GM19023 (cell line): ENCODE measurements around the gene IPO4.
A peak's percentile ranks its signal among the peaks of the same experiment; 100 is the strongest.

ENCODE experiments used
- ATAC-seq: cut with Tn5 transposase; IDR thresholded peaks from one replicate; pipeline ENCODE4 v1.9.1; 2021; ENCODE audit warnings: mild to moderate bottlenecking, moderate library complexity; ENCODE audit not compliant: unreplicated experiment

The IPO4 gene

DNA sequence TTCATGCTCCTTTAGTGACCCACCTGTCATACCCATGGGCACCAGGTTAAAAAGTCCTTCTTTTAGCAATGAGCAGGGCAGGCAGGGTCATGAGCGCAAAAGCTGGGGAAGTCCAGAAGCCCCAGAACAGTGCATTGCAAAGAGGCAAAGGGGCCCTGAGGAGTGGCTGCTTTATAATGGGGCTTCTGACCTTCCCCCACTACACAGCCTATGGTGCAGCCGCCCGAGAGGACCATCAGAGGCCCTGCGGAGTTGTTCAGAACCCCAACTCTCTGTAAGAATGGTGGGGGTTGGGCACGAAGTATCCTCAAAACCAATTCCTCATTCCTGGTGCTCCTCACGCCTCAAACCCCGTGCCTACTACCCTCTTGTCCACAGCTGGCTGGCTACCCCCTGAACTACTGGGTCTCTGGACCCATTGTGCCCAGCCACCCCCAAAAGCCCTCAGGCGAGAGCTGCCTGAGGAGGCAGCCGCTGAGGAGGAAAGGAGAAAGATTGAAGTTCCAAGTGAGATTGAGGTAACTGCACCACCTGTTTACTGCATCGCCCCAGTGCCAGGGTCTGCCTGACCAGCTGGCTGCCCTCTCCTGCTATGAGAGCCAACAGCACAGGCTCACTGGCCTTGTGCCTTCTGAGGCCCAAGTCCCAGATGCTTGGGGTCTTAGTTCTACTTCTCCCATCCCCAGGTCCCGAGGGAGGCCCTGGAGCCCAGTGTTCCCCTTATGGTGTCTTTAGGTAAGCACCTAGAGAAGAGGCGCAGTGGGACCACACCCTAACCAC, 10.0 kb downstream of the IPO4 start:
- no peak for ATAC-seq

DNA sequence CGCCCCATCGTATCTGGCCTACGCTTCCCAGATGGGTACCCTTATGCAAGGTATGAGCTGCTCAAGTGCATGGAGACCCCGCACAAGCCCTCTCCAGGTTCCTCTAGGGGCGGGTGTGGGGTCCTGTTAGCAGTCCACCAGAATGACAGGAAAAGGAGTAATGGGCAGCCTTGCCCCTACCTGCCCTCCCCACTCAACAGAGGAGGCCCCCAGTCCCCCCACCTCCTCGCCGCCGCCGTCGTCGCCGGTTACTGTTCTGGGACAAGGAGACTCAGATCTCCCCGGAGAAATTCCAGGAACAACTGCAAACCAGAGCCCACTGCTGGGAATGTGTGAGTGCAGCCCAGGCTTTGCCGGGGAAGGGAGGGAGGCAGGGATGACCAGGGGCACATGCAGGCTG, 10.7 kb downstream of the IPO4 start:
- no peak for ATAC-seq

DNA sequence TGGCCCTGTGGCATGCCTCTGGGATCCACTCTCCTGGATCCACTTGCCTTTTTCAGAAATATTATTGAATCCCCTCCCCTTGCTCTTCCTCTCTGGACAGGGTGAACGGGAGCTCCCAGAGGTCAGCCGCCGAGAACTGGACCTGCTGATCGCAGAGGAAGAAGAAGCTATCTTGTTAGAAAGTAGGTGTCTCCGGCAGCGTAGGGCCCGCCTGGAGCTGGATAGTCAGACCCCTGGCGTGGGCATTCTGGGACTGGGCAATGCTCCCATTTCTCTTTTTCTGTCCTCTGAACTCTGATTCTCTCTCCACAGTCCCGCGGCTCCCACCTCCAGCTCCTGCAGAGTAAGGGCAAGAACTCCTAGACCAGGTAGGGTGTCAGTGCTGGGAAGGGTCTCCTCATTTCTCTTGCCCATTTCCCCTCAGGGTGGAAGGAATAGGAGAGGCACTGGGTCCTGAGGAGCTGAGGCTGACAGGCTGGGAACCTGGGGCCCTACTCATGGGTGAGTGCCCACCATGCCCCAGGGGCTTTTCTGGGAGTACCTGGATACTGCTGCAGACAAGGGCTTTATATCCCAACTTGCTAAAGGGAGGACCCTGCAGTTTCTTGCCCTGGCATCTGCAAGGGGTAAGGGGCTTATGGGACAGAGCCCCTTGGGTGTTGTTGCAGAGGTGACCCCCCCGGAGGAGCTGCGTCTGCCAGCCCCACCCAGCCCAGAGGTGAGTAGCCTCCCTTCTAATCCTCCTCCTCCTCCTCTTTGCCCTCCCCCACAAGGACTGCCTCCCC, 11.4 kb downstream of the IPO4 start:
- ATAC-seq: no peak

DNA sequence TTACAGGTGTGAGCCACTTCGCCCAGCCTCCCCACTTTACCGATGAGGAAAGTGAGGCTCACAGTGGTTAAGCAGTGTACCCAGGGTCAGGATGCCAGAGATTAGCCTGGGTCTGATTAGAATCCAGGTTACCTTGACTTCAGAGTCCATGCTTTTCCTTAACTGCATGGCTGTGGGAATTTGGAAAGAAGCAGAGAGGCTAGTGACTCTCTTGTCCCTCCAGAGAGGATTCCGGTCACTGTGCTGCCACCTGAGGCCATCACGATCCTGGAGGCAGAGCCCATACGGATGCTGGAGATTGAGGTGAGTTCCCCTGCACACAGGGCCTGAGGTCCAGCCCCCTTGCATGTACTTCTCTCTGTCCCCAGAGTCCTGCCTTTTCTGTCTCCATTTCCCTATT, 12.0 kb downstream of the IPO4 start:
- no peak for ATAC-seq

DNA sequence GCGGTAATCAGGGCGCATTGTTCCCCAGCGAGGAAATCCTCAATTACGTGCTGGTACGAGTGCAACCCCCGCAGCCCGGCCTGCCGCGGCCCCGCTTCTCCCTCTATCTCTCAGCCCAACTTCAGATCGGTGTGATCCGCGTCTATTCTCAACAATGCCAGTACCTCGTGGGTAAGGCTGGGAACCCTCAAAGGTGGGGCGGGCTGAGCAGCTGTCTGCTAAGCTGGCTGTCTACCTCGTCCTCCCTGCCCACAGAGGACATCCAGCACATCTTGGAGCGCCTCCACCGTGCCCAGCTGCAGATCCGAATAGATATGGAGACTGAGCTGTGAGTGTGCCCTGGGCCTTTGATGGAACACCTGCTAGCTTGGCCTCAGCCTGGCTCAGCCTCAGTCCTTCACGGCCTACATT, 15.7 kb downstream of the IPO4 start:
- no peak for ATAC-seq

DNA sequence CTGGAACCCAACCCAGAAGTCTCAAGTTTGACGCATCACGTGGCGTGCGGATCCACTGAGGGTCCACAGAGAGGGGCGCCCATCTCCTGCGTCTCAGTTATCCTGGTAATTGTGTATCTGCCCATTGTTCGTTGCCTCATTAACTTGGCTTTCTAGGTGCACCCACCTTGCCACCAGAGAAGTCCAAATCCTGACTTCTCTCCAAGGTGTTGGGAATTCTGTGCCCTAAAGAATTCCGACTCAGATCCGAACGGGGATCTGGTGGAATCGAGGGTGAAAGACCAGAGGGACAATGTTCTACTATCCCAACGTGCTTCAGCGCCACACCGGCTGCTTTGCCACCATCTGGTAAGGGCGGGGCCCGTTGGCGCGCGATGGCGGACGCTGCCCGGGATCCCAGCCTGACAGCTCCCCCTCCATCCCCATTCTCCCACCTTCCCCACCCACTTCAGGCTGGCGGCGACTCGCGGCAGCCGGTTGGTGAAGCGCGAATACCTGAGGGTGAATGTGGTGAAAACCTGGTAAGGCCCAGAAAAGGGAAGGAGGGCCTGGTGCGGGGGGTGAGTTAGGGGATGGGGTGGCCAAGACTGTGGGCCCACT, 16.3 kb downstream of the IPO4 start:
- no peak for ATAC-seq

DNA sequence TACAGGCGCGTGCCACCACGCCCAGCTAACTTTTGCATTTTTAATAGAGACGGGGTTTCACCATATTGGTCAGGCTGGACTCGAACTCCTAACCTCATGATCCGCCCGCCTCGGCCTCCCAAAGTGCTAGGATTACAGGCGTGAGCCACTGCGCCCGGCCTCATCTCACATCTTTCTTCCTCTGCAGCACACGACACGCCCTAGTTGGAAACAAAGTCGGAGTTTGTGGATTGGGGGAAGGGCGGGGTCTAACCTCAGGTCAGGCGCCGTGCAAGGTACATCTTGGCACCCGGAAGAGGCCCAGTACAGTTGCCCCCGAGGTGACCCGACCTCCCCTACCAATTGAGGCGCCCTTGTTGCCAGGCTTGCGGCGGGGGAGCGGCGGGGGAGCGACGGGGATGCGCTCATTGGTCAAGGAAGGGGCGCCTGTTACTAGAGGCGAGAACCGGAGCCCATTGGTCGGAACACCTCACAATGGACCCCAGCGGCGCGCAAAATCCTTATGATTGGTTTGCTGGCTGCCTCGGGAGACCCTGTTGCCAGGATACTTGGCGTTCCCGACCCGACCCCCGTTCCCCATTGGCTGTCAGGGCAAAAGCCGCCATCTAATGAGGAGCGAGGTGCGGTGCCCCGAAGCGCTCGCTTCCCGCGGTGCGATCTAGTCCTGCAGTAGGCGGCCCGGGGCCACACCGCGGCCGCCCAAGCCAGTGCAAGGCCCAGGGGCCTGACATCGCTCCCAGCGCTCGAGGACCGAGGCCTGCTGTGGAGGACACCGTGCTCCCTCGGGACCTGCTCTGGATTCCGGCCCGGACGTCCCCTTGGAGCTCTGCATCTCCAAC, 17.0 kb downstream of the IPO4 start, which contains the start of gene REC8:
REC8 (plus strand) TSS at position 659 of the 839 bp plus-strand sequence. CDS start 473 bp downstream, outside the sequence.
- ATAC-seq: peak; percentile 83

DNA sequence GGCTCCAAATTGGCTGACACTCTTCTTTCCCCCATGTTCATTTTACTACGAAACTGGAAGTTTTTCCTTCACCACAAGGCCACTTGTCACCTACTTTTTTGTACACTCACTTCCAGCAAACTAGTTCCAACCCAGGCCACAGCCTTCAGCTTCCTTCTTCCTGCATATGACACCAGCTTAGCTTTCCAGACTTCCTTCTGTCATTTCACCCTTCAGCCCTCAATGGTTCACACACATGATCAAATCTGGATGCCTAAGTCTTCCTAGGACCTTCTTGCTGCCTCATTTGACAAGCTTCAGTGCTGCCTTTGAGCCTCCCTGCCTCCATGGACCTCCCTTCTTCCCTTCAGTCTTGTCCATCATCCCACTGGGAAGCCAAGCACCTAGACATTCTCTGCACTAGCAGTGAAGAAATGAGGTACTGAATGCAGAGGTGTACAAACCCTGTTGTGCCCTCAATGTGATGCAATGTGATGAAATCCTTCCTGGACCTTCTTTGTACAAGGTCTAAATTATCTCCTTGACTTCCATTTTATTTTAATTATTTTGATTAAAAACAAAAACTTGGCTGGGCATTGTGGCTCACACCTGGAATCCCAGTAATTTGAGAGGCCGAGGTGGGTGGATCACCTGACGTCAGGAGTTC, 21.0 kb downstream of the IPO4 start:
- ATAC-seq: no peak

DNA sequence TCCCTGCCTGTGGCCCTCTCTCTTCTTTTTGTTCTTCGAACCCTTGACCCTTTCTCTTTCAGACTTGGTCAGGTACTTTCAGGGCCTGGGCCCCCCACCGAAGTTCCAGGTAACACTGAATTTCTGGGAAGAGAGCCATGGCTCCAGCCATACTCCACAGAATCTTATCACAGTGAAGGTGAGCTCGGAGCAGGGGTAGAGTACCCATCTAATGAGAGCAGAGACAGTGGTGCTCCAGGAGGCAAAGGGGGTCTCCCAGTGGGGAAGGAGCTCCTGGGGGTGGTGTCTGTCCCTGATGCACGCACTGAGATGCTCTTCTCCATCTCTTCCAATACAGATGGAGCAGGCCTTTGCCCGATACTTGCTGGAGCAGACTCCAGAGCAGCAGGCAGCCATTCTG, 22.8 kb downstream of the IPO4 start:
- ATAC-seq: no peak

DNA sequence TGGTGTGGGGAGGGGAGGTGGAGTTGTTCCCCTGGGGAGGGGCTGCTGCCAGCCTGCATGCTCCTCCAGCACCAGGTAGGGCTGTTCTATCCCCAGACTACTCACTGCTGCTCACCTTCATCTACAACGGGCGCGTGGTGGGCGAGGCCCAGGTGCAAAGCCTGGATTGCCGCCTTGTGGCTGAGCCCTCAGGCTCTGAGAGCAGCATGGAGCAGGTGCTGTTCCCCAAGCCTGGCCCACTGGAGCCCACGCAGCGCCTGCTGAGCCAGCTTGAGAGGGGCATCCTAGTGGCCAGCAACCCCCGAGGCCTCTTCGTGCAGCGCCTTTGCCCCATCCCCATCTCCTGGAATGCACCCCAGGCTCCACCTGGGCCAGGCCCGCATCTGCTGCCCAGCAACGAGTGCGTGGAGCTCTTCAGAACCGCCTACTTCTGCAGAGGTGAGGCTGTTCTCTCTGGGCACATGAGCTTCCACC, 24.1 kb downstream of the IPO4 start:
- ATAC-seq: no peak

DNA sequence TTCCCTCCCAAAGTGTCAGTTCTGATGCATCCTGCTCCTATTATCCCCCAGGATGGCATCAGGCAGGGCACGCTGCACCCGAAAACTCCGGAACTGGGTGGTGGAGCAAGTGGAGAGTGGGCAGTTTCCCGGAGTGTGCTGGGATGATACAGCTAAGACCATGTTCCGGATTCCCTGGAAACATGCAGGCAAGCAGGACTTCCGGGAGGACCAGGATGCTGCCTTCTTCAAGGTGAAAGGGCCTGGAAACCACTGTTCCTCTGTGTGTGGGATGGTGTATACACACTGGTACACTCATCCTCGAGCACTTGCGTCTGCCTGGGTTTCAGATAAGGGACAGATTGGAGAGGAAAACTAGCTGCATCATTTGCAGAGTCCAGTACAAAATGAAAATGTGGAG, 26.5 kb downstream of the IPO4 start:
- ATAC-seq: no peak

DNA sequence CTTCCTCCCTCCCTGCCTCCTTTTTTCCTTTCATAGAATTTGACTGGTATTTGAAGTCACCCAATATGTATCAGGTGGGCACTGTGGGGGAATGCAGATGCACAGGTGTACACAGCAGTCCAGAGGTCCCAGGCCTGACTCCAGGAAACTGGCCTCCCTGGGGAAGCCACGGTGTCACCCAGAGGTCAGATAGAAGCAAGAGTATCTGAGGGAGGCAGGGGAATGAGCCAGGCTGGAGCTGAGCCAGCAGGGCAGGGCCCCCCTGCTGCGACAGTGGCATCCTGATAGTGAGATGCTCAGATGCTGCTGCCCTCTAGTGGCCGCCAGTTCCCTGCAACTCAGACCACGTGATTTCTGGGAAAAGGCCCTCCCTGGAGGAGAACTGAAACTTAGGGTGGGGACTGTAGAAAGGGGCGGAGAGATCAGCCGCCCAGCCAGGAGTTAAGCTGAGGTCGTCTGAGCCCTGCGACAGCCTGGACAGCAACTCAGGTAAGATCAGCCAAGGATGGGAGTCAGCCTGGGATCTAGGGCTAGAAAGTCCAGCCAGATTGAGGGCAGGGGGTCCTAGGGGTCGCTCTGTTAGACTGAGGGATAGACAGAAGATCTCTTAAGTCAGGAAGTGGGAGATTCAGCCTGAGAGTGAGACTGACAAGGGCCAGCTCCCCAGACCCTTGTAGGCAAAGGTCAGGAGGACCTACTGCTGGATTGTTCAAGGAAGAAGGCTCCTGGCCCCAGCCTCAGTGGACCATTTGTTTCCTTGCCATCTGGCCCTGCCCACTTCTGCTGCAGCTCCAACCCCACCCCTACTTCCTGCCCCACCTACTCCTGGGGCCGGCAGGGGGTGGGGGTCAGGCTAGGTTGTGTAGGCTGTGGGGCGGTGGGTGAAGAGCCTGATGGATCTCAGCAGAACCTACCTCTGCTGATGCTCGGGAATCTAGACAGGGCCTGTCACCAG, 27.5 kb downstream of the IPO4 start, which contains the start of gene IRF9:
IRF9 (plus strand) TSS at position 416 of the 955 bp plus-strand sequence. CDS start 880 bp downstream, outside the sequence.
- peak; percentile 83 for ATAC-seq

DNA sequence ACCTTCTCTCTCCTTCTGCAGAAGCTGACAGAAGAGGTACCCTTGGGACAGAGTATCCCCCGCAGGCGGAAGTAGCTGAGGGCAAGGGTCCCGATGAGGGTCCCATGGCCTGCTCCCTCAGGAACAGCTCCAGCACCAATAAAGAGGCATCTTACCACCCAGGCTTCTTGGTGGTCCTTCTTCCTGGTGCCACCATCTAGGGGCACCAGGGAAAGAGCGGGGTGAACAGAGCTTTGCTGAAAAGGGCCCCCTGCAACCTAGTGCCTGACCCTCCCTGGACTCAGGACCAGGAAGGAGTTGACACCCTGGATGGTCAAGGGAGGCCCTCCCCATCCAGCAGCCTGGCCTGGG, 28.1 kb downstream of the IPO4 start:
- ATAC-seq: no peak

DNA sequence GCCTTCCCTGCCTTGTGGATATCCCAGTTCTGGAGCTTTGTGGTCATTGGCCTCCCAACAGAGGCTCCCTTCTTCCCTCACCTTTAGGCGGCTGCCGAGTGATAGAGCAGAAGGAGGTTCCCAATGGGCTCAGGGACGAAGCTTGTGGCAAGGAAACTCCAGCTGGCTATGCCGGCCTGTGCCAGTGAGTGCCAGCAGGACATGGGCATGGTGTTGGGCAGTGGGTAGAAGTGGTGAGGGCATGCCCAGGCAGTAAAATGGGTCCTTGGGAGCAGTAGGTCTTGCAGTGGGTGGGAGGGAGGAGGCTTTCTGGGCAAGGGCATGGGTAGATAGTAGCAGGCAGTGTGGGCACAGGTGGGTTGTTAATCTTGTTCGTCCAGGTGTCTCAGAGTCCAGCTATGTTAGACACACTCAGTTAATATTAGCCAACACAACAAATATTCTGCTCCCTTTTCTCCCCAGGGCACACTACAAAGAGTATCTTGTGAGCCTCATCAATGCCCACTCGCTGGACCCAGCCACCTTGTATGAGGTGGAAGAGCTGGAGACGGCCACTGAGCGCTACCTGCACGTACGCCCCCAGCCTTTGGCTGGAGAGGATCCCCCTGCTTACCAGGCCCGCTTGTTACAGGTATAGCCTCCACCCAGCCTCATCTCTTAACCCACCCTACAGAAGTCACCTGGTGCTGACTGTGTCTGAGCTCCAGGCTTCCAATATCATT, 28.7 kb downstream of the IPO4 start:
- no peak for ATAC-seq

DNA sequence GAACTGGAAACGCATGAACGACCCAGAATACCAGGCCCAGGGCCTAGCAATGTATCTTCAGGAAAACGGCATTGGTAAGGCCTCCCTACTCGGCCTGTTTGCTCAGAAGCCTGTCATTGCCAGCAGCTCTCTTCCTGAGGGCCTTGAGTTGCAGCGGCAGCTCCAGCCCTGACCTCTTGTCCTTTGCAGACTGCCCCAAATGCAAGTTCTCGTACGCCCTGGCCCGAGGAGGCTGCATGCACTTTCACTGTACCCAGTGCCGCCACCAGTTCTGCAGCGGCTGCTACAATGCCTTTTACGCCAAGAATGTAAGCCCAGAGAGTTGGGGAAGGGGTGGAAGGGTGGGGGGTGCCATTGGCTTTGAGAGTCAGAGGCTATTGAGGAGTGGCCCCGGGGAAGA, 31.3 kb downstream of the IPO4 start:
- ATAC-seq: no peak

DNA sequence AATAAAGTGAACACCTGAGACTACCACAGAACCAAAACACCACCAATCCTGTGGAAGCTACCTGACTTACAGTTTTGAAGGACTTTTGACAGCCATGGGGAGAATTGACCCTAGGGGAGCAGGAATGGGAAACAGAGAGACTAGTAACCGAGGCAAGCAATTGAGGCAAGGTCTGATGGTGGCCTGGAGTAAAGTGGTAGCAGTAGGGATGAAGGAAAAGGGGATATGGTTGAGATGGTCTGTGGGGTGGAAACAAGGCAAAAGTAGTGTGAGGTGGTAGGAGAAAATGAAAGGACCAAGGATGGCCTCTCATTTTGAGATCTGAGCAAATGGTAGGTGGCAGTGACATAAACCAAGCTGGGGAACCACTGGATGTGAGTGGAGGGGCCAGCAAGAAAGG, 31.8 kb downstream of the IPO4 start:
- no peak for ATAC-seq

DNA sequence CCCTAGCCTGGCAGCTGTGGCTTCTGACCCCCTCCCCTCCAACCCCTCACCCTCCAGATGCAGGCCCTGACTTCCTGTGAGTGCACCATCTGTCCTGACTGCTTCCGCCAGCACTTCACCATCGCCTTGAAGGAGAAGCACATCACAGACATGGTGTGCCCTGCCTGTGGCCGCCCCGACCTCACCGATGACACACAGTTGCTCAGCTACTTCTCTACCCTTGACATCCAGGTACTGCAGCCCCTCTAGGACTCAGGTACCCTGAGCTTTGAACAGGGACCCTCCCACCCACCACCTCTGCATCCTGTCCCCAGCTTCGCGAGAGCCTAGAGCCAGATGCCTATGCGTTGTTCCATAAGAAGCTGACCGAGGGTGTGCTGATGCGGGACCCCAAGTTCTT, 33.5 kb downstream of the IPO4 start:
- ATAC-seq: no peak

DNA sequence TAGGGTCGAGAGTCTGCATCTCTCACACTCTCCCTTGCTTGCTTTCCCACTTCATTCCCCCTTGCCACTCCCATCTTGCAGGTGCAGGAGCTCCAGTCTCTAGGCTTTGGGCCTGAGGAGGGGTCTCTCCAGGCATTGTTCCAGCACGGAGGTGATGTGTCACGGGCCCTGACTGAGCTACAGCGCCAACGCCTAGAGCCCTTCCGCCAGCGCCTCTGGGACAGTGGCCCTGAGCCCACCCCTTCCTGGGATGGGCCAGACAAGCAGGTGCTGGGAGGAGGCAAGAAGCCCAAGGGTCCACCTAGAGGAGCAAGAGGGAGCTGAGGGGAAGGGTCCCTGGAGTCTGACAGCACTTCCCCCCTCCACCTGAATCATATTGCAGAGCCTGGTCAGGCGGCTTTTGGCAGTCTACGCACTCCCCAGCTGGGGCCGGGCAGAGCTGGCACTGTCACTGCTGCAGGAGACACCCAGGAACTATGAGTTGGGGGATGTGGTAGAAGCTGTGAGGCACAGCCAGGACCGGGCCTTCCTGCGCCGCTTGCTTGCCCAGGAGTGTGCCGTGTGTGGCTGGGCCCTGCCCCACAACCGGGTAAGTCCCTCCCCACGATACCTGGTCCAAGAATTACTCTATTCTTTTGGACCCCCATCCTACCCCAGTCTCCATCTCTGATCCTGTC, 37.1 kb downstream of the IPO4 start:
- no peak for ATAC-seq
